ENCODE measurements around the gene DGKE.

- TF ChIP-seq CTCF (IDR thresholded peaks at IDR 0.05) (no peak), POLR2A (IDR thresholded peaks at IDR 0.05) (no peak)
These were observed 65.5 kb downstream of the DGKE start for GRCh38 chr17:56899403-56899802.

Data from esophagus squamous epithelium (tissue), 4 donors.